Adipocyte (in vitro differentiated cells): ENCODE results near the gene SH3GL2.

ENCODE experiments used
- DNase-seq: peaks from one replicate; pipeline ENCODE4 v3.0.0-alpha.2; 2015; ENCODE audit warnings: low read depth
- H3K27me3 ChIP-seq: replicated peaks from 2 replicates; pipeline ENCODE4 v1.7.0; 2013; ENCODE audit warnings: mild to moderate bottlenecking, low read length, moderate library complexity; ENCODE audit not compliant: control insufficient read depth, insufficient read depth
- H3K36me3 ChIP-seq: 2 replicates; pipeline ENCODE4 v1.7.0; 2013; ENCODE audit warnings: low read length, mild to moderate bottlenecking, moderate library complexity; ENCODE audit not compliant: control insufficient read depth, insufficient read depth, severe bottlenecking
- H3K4me1 ChIP-seq: 2 replicates; pipeline ENCODE4 v1.7.0; 2013; ENCODE audit warnings: mild to moderate bottlenecking, low read length, moderate library complexity; ENCODE audit not compliant: control insufficient read depth, insufficient read depth
- H3K4me3 ChIP-seq: 2 replicates; pipeline ENCODE4 v1.7.0; 2013; ENCODE audit warnings: mild to moderate bottlenecking, low read length, moderate library complexity
- H3K9ac ChIP-seq: 2 replicates; pipeline ENCODE4 v1.7.0; 2013; ENCODE audit warnings: mild to moderate bottlenecking, low read length, moderate library complexity
- H3K9me3 ChIP-seq: 2 replicates; pipeline ENCODE4 v1.7.0; 2013; ENCODE audit warnings: mild to moderate bottlenecking, low read length, moderate library complexity; ENCODE audit not compliant: control insufficient read depth

The SH3GL2 gene

DNA sequence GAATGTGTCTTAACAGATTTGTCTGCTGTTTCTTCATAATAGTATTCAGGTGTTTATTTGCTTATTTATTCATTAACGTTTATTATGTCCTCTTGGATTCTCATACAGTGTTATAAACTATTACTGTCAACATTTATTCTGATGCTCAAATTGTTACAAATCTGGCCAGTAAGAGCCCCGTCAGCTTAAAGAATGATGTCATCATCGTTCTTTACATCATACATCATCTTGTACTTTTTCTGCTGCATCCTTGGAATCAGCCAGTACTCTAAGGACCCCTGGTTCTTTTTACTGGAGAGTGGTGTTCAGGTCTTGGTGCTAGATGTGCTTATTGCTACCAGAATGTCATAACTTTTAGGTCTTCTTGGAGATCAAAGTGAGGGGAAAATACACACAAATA lies 86.6 kb downstream of the SH3GL2 start:
- Histone ChIP-seq H3K36me3 (no peaks in the 10 kb centered on the region), H3K4me1 (no peaks in the 10 kb centered on the region), H3K4me3 (no peak overlapping the region), H3K9me3 (no peaks in the 10 kb centered on the region), H3K27me3 (peaks cover 7% of the 10 kb centered on the region), H3K9ac (no peak overlapping the region)
- DNase-seq, result no peak

DNA sequence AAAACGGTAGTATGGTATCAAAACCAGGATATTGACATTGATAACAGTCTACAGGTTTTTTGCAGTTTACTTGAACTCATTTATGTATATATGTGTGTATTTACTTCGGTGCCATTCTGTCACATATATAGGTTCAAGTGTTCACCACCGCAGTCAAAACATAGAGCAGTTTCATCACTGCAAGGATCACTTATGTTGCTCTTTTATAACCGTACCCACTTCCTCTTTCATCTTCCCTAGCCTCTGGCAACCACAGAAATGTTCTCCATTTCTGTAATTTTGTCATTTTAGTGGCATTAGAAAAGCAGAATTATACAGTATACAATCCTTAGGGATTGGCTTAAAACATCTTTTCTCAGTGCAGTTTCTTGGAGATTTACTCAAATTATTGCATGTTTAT lies 90.3 kb downstream of the SH3GL2 start:
- no peak overlapping the region for H3K4me3 ChIP-seq
- no peak for DNase-seq
- no peaks in the 10 kb centered on the region for H3K9me3 ChIP-seq
- no peak overlapping the region for H3K9ac ChIP-seq
- peaks cover 9% of the 10 kb centered on the region for H3K27me3 ChIP-seq
- H3K36me3 ChIP-seq, result no peaks in the 10 kb centered on the region
- no peaks in the 10 kb centered on the region for H3K4me1 ChIP-seq

DNA sequence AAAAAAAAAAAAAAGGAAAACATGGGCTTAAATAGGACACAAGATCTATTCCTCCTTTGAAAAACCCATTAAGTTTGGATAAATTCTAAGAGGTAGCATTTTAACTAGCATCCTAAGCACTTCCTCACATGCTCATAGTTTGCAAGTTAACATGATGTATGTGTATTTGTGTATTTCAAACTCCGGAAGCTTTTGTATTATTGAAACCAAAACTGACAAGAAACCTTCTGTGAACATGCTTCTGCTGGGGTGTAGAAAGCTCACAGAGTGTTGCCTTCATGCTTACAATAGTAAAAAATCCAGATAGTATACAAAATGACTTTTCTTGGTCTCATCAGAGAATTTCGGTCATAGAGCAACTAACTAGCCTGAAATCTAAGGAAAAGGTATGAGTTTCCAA lies 103.8 kb downstream of the SH3GL2 start:
- Histone ChIP-seq H3K4me3 (no peak overlapping the region), H3K4me1 (no peaks in the 10 kb centered on the region)
- DNase-seq, result no peak

DNA sequence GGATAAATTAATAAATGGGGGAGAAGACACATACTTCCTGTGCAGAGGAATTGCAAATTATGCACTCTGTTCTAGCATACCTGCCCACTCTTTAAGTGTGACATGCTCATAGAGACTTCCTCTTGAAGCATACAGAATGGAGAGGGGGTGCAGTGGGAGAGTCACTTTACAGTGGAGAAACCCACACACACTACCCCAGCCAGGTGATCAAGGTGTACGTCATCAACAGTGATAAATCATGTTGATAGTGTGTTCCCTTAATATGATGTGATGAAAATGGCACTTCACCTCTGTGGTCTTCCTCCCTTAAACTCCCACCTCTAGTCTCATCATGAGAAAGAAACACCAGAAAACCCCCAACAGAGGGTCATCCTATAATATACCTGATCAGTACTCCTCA lies 110.0 kb downstream of the SH3GL2 start:
- no peak for DNase-seq
- Histone ChIP-seq H3K27me3 (no peaks in the 10 kb centered on the region), H3K4me1 (no peaks in the 10 kb centered on the region), H3K9me3 (peaks cover 13% of the 10 kb centered on the region), H3K36me3 (no peaks in the 10 kb centered on the region), H3K4me3 (no peak overlapping the region), H3K9ac (no peak overlapping the region)

More for the DNA sequence above, 103.8 kb downstream of the SH3GL2 start:
- H3K27me3 ChIP-seq, result peaks cover 3% of the 10 kb centered on the region
- no peak overlapping the region for H3K9ac ChIP-seq
- no peaks in the 10 kb centered on the region for H3K36me3 ChIP-seq
- H3K9me3 ChIP-seq, result peaks cover 18% of the 10 kb centered on the region

DNA sequence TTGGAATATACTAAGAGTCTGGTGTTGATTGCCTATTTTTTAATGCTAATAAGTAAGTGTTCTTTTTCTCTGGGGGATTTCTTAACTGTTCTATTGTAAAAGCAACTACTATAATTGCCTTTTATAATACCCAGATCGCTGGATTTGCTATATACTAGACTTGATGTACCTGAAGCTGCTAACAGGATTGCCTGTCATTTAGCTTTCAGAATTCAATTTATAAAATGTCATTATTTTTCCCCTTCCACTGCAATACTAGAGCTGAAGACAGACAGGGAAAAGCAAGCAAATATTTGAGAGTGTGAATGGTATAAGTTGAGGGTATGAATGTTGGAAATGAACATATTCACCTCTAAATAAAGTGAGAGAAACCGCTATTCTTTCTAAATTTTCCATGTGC lies 115.5 kb downstream of the SH3GL2 start:
- Histone ChIP-seq H3K4me3 (no peak overlapping the region), H3K27me3 (no peaks in the 10 kb centered on the region), H3K9ac (no peak overlapping the region), H3K36me3 (no peaks in the 10 kb centered on the region), H3K4me1 (no peaks in the 10 kb centered on the region), H3K9me3 (no peaks in the 10 kb centered on the region)
- no peak for DNase-seq

DNA sequence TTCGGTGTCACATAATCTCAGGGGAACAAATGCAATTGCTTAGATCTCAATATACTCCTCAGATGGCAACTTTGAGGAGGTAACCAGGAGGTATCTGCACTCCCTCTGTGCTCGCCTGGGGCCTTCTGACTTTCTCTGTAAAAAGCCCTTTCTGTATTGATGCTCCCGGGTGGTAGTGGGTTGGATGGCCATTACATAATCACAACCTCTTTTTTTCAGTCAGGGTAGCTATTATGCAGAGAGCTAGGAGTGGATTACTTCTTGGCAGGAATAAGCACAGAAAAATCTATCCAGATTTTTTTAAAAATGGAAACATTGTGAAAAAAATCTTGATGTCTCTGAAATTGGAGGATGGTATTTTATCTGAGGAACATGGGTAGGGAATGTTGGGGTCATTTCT lies 116.6 kb downstream of the SH3GL2 start:
- H3K4me3 ChIP-seq, result no peak overlapping the region
- no peak for DNase-seq

DNA sequence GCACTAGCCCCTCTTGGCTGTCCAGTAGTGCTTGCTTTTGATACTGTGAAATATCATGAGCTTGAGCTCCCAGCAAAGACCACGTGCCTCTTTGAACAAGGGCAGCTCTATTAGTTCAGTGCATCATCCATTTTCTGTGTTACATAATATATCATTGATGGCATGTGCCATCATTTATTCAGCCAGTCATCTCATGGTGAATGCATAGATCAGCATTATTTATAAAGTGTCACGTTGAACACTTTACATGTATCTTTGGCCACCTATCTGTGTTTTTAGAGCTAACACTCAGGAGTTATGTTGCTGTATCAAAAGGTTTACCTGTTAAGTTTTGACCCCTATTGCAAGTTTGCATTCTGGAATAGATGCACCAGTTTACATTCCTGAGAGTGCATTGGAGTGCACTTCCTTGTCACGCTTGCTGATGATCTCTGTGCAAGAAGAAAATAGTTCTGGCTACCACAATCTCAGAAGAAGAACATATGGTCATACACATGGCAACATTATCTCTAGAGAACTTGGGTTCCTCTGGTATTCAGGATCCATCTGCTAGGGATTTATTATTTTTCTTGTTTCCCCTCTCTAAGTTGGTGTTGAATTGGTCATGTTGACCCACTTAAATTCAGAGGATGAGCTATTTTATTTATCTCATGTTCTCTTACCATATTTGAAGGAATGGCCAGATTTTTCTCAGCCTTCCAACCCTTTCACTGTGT lies 120.9 kb downstream of the SH3GL2 start:
- no peak for DNase-seq
- no peak overlapping the region for H3K4me3 ChIP-seq
- H3K9me3 ChIP-seq, result no peaks in the 10 kb centered on the region
- H3K9ac ChIP-seq, result no peak overlapping the region
- H3K36me3 ChIP-seq, result no peaks in the 10 kb centered on the region
- H3K4me1 ChIP-seq, result no peaks in the 10 kb centered on the region
- no peaks in the 10 kb centered on the region for H3K27me3 ChIP-seq

More for the DNA sequence above, 116.6 kb downstream of the SH3GL2 start:
- H3K4me1 ChIP-seq, result no peaks in the 10 kb centered on the region
- no peaks in the 10 kb centered on the region for H3K27me3 ChIP-seq
- no peaks in the 10 kb centered on the region for H3K9me3 ChIP-seq
- no peak overlapping the region for H3K9ac ChIP-seq
- H3K36me3 ChIP-seq, result no peaks in the 10 kb centered on the region

DNA sequence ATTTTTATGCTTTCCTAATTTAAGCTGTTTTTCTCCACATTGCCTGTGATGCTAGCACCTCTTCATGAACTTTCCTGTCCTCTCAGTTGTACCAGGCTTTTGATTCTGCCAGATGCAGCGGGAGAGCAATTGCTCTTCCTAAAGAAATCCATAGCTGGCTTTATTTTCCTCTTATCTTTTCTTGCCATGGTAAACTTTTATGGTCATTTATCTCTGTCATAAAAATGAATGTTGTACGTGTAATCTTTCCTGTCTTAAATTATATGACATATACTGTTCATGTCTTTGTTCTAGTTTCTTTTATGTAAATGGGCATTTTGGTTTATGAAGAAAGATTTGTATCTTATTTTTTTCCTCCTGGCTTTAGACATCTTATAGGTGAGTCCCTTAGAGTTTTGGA lies 127.5 kb downstream of the SH3GL2 start:
- no peak overlapping the region for H3K9ac ChIP-seq
- no peak for DNase-seq
- no peaks in the 10 kb centered on the region for H3K36me3 ChIP-seq
- no peaks in the 10 kb centered on the region for H3K4me1 ChIP-seq
- H3K4me3 ChIP-seq, result no peak overlapping the region
- peaks cover 2% of the 10 kb centered on the region for H3K9me3 ChIP-seq
- H3K27me3 ChIP-seq, result no peaks in the 10 kb centered on the region

DNA sequence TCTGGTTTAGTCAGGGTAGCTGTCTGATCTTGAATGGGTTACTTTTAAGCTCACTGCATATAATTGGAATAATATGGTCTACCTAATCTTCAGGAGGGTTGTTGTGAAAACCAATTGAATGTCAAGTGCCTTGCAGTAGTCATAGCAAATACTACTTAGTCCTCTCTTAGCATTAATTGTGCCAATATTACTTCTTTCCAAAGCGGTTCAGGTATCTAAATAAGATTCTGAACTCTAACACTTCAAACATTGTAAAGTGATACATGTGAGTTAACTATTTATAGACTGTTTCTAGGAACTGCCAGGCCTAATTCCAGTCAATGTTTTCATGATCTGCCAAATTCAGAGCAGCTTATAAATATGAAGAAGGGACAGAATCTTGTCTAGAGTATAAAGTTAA lies 140.2 kb downstream of the SH3GL2 start:
- Histone ChIP-seq H3K9me3 (peaks cover 16% of the 10 kb centered on the region), H3K4me3 (no peak overlapping the region), H3K9ac (no peak overlapping the region), H3K4me1 (no peaks in the 10 kb centered on the region), H3K36me3 (no peaks in the 10 kb centered on the region), H3K27me3 (no peaks in the 10 kb centered on the region)
- no peak for DNase-seq

DNA sequence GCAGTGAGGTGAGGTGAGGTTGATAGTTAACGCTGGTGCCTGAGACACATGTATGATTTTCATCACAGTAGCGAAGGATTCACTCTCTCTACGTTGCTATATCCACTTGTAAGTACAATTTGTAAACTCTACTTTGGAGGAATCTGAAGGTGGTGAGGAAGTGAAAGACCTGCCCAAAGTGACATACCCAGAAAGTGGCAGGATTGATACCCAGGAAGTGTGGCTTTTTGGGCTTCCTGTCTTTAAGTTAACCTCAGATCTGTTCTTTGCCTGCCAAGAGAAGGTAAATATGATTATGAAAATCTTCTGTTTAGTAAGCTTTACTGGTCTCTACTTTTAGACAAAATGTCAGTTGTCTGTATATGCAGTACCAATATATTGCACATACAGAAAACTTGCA lies 143.1 kb downstream of the SH3GL2 start:
- Histone ChIP-seq H3K4me3 (no peak overlapping the region), H3K27me3 (no peaks in the 10 kb centered on the region), H3K9ac (no peak overlapping the region), H3K9me3 (peaks cover 29% of the 10 kb centered on the region), H3K4me1 (no peaks in the 10 kb centered on the region), H3K36me3 (no peaks in the 10 kb centered on the region)
- no peak for DNase-seq

DNA sequence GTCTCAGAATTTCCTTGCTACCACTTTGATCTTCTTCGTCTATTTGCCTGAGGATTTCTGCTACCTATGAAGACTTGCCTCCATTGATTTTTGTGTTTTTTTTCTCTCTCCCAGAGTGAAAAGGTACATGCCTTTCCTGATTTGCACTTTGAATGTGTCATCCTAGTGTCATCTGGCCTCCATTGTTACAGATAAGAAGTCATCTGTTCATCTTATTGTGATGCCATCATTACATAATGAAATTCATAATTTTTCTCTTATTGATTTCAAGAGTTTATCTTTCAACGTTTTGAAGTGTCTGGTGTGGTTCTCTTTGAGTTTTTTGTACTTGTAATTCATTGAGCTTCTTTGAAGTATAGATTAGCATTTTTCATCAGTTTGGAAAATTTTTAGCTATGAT lies 144.8 kb downstream of the SH3GL2 start:
- H3K27me3 ChIP-seq, result no peaks in the 10 kb centered on the region
- H3K4me3 ChIP-seq, result no peak overlapping the region
- H3K36me3 ChIP-seq, result no peaks in the 10 kb centered on the region
- no peak overlapping the region for H3K9ac ChIP-seq
- H3K4me1 ChIP-seq, result no peaks in the 10 kb centered on the region
- no peak for DNase-seq
- H3K9me3 ChIP-seq, result peaks cover 33% of the 10 kb centered on the region

DNA sequence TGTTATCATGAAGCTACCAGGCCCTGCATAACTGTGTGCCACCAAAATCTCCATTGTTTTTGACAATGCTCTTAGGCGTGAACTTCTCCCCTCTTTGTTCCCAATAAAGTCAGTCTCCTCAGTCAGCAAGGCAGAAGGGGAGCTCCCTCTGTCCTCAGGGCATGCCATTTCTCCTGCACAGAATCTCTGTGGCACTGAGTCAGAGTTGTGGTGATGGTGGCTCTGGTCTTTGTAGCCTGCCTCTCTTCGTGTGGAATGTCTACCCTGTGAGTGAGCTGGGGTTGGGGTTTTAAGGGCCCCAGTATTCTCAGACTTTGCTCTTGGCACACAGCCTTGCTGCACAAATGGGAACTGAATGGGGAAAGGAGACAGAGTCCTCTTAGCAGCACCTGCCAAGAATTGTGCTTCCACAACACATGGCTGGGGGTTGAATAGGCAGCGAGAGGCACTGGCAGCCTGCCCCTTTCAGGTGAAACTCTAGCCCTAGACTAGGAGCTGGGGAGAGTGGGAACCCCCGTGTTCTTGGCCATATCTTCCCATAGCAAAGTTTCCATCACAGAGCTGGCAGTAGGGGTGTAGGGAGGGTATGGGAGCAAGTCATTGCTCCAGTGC lies 146.6 kb downstream of the SH3GL2 start:
- H3K4me3 ChIP-seq, result no peak overlapping the region
- H3K27me3 ChIP-seq, result no peaks in the 10 kb centered on the region
- peaks cover 39% of the 10 kb centered on the region for H3K9me3 ChIP-seq
- no peak overlapping the region for H3K9ac ChIP-seq
- no peaks in the 10 kb centered on the region for H3K4me1 ChIP-seq
- DNase-seq, result no peak
- H3K36me3 ChIP-seq, result no peaks in the 10 kb centered on the region
